HepG2 (cell line): ENCODE data around the gene PMPCB. TPM values are rescaled to one million over a fixed set of nuclear protein-coding genes. Genes with fewer than 3 reads are reported as not detected.

Experiments
- ATAC-seq: fragments of 200-7000 bp; cut with Tn5 transposase; 3 replicates; pipeline ENCODE4 v1.9.1; 2020; ENCODE audit warnings: mild to moderate bottlenecking, moderate library complexity
- BruUV-seq: library from RNA; stranded (reverse); fragments of 400-500 nt; replicated peaks from 2 replicates; lab custom pipeline; 2021; lab: Mats Ljungman, UMichigan
- CTCF ChIA-PET: fragments of 300-600 bp; formaldehyde crosslinking; extraction: SDS; loops from one replicate; lab custom pipeline; 2021; ENCODE audit warnings: low total read pairs, inconsistent platforms, low intra/inter-chr PET ratio; lab: Yijun Ruan, JAX
- POLR2A ChIA-PET: fragments of 350-600 bp; sonication (Branson Sonifier 250); formaldehyde crosslinking; loops from one replicate; lab custom pipeline; 2020; ENCODE audit warnings: antibody characterized with exemption, inconsistent platforms; lab: Yijun Ruan, JAX
- DNase-seq: peaks from one replicate; pipeline ENCODE4 v3.0.0-alpha.2; 2015; ENCODE audit warnings: low spot score
- FAIRE-seq: peaks from 3 replicates; lab custom pipeline; 2011; peaks lifted over from hg19 to GRCh38; lab: Jason Lieb, UNC
- H2AFZ ChIP-seq: one replicate; pipeline ENCODE4 v1.6.1; 2011; ENCODE audit warnings: low read length, inconsistent platforms
- H3K27ac ChIP-seq: fragments of 300-600 bp; 3 replicates; pipeline ENCODE4 v1.8.0; 2011; ENCODE audit warnings: mixed run types, mild to moderate bottlenecking, mixed read lengths, low read length, inconsistent platforms; ENCODE audit not compliant: insufficient read depth; ENCODE audit errors: extremely low read length
- H3K27me3 ChIP-seq, 2 experiments: fragments of 200-600 bp in 1 of 2; 2 replicates in 1 of 2; 3 replicates in 1 of 2; pipeline versions ENCODE4 v1.6.0 to v1.8.0; 2011; ENCODE audit warnings: low read length in 2 of 2, mild to moderate bottlenecking in 2 of 2, moderate library complexity in 2 of 2, inconsistent platforms in 1 of 2; ENCODE audit not compliant: insufficient read depth in 2 of 2, control insufficient read depth in 1 of 2
- H3K36me3 ChIP-seq, 2 experiments: fragments of 200-600 bp in 1 of 2; replicated peaks in 1 of 2; 2 replicates in 1 of 2; 3 replicates in 1 of 2; pipeline versions ENCODE4 v1.5.1 to v1.8.0; 2011; ENCODE audit warnings: low read length in 2 of 2, inconsistent platforms in 1 of 2; ENCODE audit not compliant: insufficient read depth in 2 of 2, control insufficient read depth in 1 of 2
- H3K4me1 ChIP-seq: 2 replicates; pipeline ENCODE4 v1.5.1; 2012; ENCODE audit warnings: low read length, inconsistent platforms; ENCODE audit not compliant: insufficient read depth
- H3K4me2 ChIP-seq: 2 replicates; pipeline ENCODE4 v1.6.0; 2011; ENCODE audit warnings: low read depth, low read length, inconsistent platforms
- H3K4me3 ChIP-seq, 3 experiments: fragments of 200-600 bp in 1 of 3; sonication (generic), shearing (Covaris generic) in 1 of 3; replicated peaks in 1 of 3; 2 replicates each; pipeline ENCODE4 v1.5.1; 2011 to 2016; ENCODE audit warnings: low read length in 3 of 3, inconsistent platforms in 2 of 3, low read depth in 2 of 3, mild to moderate bottlenecking in 2 of 3, control low read depth in 1 of 3, mixed read lengths in 1 of 3; ENCODE audit not compliant: insufficient read depth in 1 of 3
- H3K79me2 ChIP-seq: one replicate; pipeline ENCODE4 v1.6.1; 2011; ENCODE audit warnings: low read length, inconsistent platforms; ENCODE audit not compliant: insufficient read depth
- H3K9ac ChIP-seq: 2 replicates; pipeline ENCODE4 v1.6.0; 2011; ENCODE audit warnings: mild to moderate bottlenecking, low read depth, low read length, inconsistent platforms; ENCODE audit not compliant: insufficient read depth
- H3K9me3 ChIP-seq: 2 replicates; pipeline ENCODE4 v1.5.1; 2012; ENCODE audit warnings: mild to moderate bottlenecking, low read length
- H4K20me1 ChIP-seq: 2 replicates; pipeline ENCODE4 v1.6.0; 2011; ENCODE audit warnings: inconsistent platforms, mild to moderate bottlenecking, low read length, moderate library complexity; ENCODE audit not compliant: insufficient read depth
- ARID4A ChIP-seq: sonication (generic); formaldehyde crosslinking; IDR thresholded peaks from 2 replicates; pipeline ENCODE4 v1.5.0; 2020; ENCODE audit warnings: mild to moderate bottlenecking, missing genetic modification reagents, borderline replicate concordance
- MTF1 ChIP-seq: sonication (generic); formaldehyde crosslinking; IDR thresholded peaks from 2 replicates; pipeline ENCODE4 v1.5.0; 2020; ENCODE audit warnings: missing genetic modification reagents
- MXI1 ChIP-seq: IDR thresholded peaks from 3 replicates; pipeline ENCODE4 v1.6.1; 2012; ENCODE audit warnings: low read depth, low read length, inconsistent platforms, borderline replicate concordance
- RBM22 ChIP-seq: fragments of 200-400 bp; formaldehyde crosslinking; optimal IDR thresholded peaks from 2 replicates; pipeline ENCODE3; 2017; ENCODE audit warnings: mild to moderate bottlenecking, low read length, moderate library complexity
- U2AF2 ChIP-seq: fragments of 200-400 bp; formaldehyde crosslinking; IDR thresholded peaks from 2 replicates; pipeline ENCODE4 v1.6.1; 2017; ENCODE audit warnings: low read depth, mild to moderate bottlenecking, low read length
- ZNF232 ChIP-seq: sonication (generic); formaldehyde crosslinking; IDR thresholded peaks from 2 replicates; pipeline ENCODE4 v1.4.0; 2020; ENCODE audit warnings: missing genetic modification reagents, borderline replicate concordance
- ZNF83 ChIP-seq: sonication (generic); formaldehyde crosslinking; IDR thresholded peaks from 2 replicates; pipeline ENCODE4 v1.4.0; 2020; ENCODE audit warnings: missing genetic modification reagents, mild to moderate bottlenecking, borderline replicate concordance
- WGBS: methylation state at CpG from one replicate; pipeline ENCODE4 v1.1.6; 2017; ENCODE audit warnings: low lambda C conversion rate; 5-methylcytosine and 5-hydroxymethylcytosine counted together
- in situ Hi-C: cut with HindIII; loops from 2 replicates; pipeline ENCODE4 v1.10.0; 2017; ENCODE audit warnings: low pct_unique_long_range_greater_than_20kb; ENCODE audit not compliant: extremely low pct_ligation_motif_present
- intact Hi-C: fragments of 100-400 bp; cut with micrococcal nuclease; formaldehyde crosslinking; loops from one replicate; pipeline ENCODE4 v1.10.0; 2022; ENCODE audit not compliant: unreplicated experiment
- polyA plus RNA-seq, 8 experiments: library from polyadenylated mRNA; depleted of rRNA in 3 of 8; stranded (reverse) in 7 of 8; unstranded in 1 of 8; fragments of >200 nt; fragmentation: Illumina TruSeq in 4 of 8; extraction: Trizol in 4 of 8; gene quantifications; 2 replicates each; pipeline versions ENCODE4 v1.2.1 to v1.2.3, GENCODE V29; 2011 to 2016; ENCODE audit warnings: low read depth in 4 of 8, missing spikeins in 1 of 8, mixed read lengths in 1 of 8; ENCODE audit not compliant: insufficient read depth in 1 of 8
- total RNA-seq, 5 experiments: library from RNA; depleted of rRNA; stranded (reverse); fragments of >200 nt; fragmentation: Illumina TruSeq; extraction: Trizol; gene quantifications; 2 replicates each; pipeline ENCODE4 v1.2.3, GENCODE V29; 2016; ENCODE audit warnings: low read depth in 1 of 5
- TF ChIP-seq, protein P1 (sequence below): sonication (generic); formaldehyde crosslinking; conservative IDR thresholded peaks from 2 replicates; pipeline ENCODE4 v1.4.0; 2020; ENCODE audit warnings: missing genetic modification reagents

PMPCB gene
- total and polyA plus RNA-seq, 2 of the 13 experiments (the other 11 are each of a cell fraction or from before 2014, with no cell fraction given) = 80.8 to 124 TPM

DNA sequence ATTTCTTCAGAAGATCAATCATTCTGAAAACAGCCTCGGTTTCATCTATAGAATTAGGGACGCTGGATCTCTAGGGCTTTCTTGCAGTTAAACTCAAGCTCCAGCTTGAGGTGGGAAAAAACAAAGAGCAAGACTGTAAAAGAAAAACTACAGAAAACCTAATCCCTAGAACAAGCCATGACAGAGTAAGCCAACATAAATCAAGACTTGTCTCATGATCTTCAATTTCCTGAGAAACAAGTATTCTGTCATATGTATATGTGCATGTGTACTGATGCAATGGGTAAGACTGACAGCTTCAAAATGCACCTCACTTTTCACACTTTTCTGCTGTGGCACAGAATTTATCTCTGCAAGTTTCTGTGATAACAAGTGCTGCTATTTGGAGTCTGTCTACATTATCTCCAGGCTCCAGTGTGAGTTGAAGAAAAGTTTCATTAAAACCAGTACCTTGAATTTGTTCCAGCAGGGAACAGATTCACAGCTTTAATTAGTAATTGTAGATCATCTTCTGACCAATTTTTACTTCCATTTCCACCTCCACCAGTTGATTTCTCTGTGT, 19.2 kb downstream of the PMPCB start:
- in situ Hi-C loops (no loop called here), intact Hi-C loops (no loop called here)
- Histone ChIP-seq H2AFZ (no peak overlapping the region), H3K4me3 (no peak overlapping the region), H3K27me3 (no peaks in the 10 kb centered on the region; a peak in 1 of 5 replicates), H3K4me2 (no peak overlapping the region), H3K9ac (no peak overlapping the region), H3K36me3 (peaks cover 20 to 89% of the 10 kb centered on the region in 2 experiments), H3K79me2 (no peaks in the 10 kb centered on the region), H3K4me1 (no peaks in the 10 kb centered on the region), H3K9me3 (no peaks in the 10 kb centered on the region), H4K20me1 (no peaks in the 10 kb centered on the region), H3K27ac (no peak overlapping the region)
- FAIRE-seq (no peak), DNase-seq (no peak), ATAC-seq (no peak)
- no TSS peak for BruUV-seq
- TF ChIP-seq MXI1 (no peak), RBM22 (peak; percentile 53)
- POLR2A ChIA-PET = no interaction called here
- WGBS = 98% methylated on average over 2 of the region's 2 CpGs
- CTCF ChIA-PET = no interaction called here

DNA sequence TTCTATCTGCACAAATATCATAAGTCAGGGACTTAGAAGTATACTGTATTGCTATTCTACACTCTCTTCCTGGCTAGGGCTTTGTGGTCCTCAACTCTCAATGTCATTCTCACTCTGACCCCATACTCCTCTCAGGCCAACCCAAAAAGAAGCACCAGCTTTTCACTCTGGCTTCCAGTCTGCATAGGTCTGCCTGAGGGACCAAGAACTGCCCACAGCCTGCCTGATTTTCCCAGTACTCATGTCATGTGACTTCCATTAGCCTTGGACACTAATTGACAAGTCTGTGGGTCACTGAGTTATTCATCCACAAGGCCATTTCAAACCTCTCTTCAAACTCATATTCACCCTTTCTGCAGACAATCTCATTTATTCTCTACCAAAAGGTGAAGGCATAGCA, 19.8 kb downstream of the PMPCB start:
- H4K20me1 ChIP-seq = no peaks in the 10 kb centered on the region
- no peaks in the 10 kb centered on the region; a peak in 1 of 5 replicates for H3K27me3 ChIP-seq
- H3K27ac ChIP-seq = no peak overlapping the region
- no peak overlapping the region for H3K4me3 ChIP-seq
- ChIA-PET CTCF (no interaction called here), POLR2A (no interaction called here)
- FAIRE-seq = no peak
- H3K36me3 ChIP-seq = peaks cover 23 to 89% of the 10 kb centered on the region in 2 experiments
- DNase-seq = no peak
- peak; percentile 53 for ATAC-seq
- H3K9me3 ChIP-seq = no peaks in the 10 kb centered on the region
- H3K4me2 ChIP-seq = no peak overlapping the region
- H3K9ac ChIP-seq = no peak overlapping the region
- no TSS peak for BruUV-seq
- H3K79me2 ChIP-seq = no peaks in the 10 kb centered on the region
- intact Hi-C loops (no loop called here), in situ Hi-C loops (no loop called here)
- H2AFZ ChIP-seq = no peak overlapping the region
- no peaks in the 10 kb centered on the region for H3K4me1 ChIP-seq
- no peak for TF ChIP-seq ZNF83 (CRISPR knock-in tag)
- TF ChIP-seq U2AF2 = no peak
- no peak for TF ChIP-seq ZNF232 (CRISPR knock-in tag)
- TF ChIP-seq, protein P1, sequence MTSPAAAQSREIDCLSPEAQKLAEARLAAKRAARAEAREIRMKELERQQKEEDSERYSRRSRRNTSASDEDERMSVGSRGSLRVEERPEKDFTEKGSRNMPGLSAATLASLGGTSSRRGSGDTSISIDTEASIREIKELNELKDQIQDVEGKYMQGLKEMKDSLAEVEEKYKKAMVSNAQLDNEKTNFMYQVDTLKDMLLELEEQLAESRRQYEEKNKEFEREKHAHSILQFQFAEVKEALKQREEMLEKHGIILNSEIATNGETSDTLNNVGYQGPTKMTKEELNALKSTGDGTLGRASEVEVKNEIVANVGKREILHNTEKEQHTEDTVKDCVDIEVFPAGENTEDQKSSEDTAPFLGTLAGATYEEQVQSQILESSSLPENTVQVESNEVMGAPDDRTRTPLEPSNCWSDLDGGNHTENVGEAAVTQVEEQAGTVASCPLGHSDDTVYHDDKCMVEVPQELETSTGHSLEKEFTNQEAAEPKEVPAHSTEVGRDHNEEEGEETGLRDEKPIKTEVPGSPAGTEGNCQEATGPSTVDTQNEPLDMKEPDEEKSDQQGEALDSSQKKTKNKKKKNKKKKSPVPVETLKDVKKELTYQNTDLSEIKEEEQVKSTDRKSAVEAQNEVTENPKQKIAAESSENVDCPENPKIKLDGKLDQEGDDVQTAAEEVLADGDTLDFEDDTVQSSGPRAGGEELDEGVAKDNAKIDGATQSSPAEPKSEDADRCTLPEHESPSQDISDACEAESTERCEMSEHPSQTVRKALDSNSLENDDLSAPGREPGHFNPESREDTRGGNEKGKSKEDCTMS (CRISPR knock-in tag) = no peak
- no peak for TF ChIP-seq MTF1 (CRISPR knock-in tag)
- TF ChIP-seq ARID4A (CRISPR knock-in tag) = no peak
